Adrenal gland (tissue), 5 donors: ENCODE measurements around the gene YKT6.

Source experiments
- POLR2A ChIP-seq, 2 donors: fragments of 450-650 bp; IDR thresholded peaks; one replicate each; pipeline ENCODE4 v1.6.1; 2017; ENCODE audit warnings: antibody characterized with exemption in 2 of 2, mild to moderate bottlenecking in 2 of 2, moderate library complexity in 1 of 2
- TF ChIP-seq, protein P1 (sequence below), 6 experiments: fragments of 450-650 bp in 4 of 6; fragments of 200-600 bp in 2 of 6; sonication (generic) in 1 of 6; IDR thresholded peaks; 1 replicate in 5 of 6; 2 replicates in 1 of 6; pipeline versions ENCODE4 v1.5.1 to v1.8.0; 2016 to 2021; ENCODE audit warnings: antibody characterized with exemption in 6 of 6, mild to moderate bottlenecking in 2 of 6, moderate library complexity in 1 of 6
- donor health status: DM: no; HTN: no; CAD: no.

- TF ChIP-seq POLR2A (IDR thresholded peaks at IDR 0.05): no peak
- TF ChIP-seq, protein P1, sequence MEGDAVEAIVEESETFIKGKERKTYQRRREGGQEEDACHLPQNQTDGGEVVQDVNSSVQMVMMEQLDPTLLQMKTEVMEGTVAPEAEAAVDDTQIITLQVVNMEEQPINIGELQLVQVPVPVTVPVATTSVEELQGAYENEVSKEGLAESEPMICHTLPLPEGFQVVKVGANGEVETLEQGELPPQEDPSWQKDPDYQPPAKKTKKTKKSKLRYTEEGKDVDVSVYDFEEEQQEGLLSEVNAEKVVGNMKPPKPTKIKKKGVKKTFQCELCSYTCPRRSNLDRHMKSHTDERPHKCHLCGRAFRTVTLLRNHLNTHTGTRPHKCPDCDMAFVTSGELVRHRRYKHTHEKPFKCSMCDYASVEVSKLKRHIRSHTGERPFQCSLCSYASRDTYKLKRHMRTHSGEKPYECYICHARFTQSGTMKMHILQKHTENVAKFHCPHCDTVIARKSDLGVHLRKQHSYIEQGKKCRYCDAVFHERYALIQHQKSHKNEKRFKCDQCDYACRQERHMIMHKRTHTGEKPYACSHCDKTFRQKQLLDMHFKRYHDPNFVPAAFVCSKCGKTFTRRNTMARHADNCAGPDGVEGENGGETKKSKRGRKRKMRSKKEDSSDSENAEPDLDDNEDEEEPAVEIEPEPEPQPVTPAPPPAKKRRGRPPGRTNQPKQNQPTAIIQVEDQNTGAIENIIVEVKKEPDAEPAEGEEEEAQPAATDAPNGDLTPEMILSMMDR (IDR thresholded peaks at IDR 0.05): no peak
These were observed 28.8 kb downstream of the YKT6 start for GRCh38 chr7:44229546-44230105.
